PFSK-1 (cell line): Measurements from ENCODE around the gene KRTAP3-3.

Experiments
- FOXP2 ChIP-seq: optimal IDR thresholded peaks from 2 replicates; pipeline ENCODE3; 2011; ENCODE audit warnings: borderline replicate concordance, control low read depth, inconsistent platforms; ENCODE audit not compliant: insufficient read depth; ENCODE audit errors: extremely low read length, extremely low read depth
- POLR2AphosphoS5 ChIP-seq: IDR thresholded peaks from 2 replicates; pipeline ENCODE4 v1.6.1; 2012; ENCODE audit warnings: low read depth, mild to moderate bottlenecking, control low read depth, low read length, moderate library complexity
- REST ChIP-seq, 2 experiments: IDR thresholded peaks; 2 replicates each; pipeline versions ENCODE4 v1.6.1 to v1.8.0; 2011 to 2012; ENCODE audit warnings: low read depth in 2 of 2, low read length in 2 of 2, control low read depth in 1 of 2, inconsistent platforms in 1 of 2, mild to moderate bottlenecking in 1 of 2, moderate library complexity in 1 of 2; ENCODE audit not compliant: insufficient read depth in 1 of 2
- SIN3A ChIP-seq: IDR thresholded peaks from 2 replicates; pipeline ENCODE4 v1.6.1; 2012; ENCODE audit warnings: mild to moderate bottlenecking, low read length, moderate library complexity, borderline replicate concordance; ENCODE audit not compliant: insufficient read depth
- TAF1 ChIP-seq: IDR thresholded peaks from 2 replicates; pipeline ENCODE4 v1.6.1; 2012; ENCODE audit warnings: low read length, control low read depth, borderline replicate concordance; ENCODE audit not compliant: insufficient read depth

KRTAP3-3 gene

DNA sequence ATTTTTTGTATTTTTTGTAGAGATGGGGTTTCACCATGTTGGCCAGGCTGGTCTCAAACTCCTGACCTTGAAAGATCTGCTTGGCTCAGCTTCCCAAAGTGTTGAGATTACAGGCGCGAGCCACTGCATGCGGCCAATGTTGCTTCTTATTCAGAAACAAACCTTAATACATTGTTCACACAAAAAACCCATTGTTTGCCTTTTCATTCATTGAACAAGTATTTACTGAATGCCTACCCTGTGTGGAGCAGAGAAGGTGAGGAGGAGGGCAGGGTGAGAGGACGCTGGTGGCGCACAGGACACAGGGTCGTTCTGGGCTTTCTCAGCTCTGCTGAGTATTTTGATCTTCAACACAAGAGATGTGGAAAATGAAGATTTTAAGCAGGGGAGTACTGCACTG is 48.5 kb downstream of the KRTAP3-3 start:
- TF ChIP-seq TAF1 (no peak), SIN3A (no peak), FOXP2 (no peak)

- TF ChIP-seq POLR2AphosphoS5, result no peak
- TF ChIP-seq TAF1, result no peak
- TF ChIP-seq FOXP2, result no peak
- no peak for TF ChIP-seq REST (IDR thresholded peaks at IDR 0.05; ENCODE audit: insufficient read depth in 1 of 2, low read depth in 2 of 2, low read length in 2 of 2)
- TF ChIP-seq SIN3A, result no peak
Observed at GRCh38 chr17:40944531-40944930, 49.4 kb downstream of the KRTAP3-3 start.
